Stimulated activated CD8-positive, alpha-beta memory T cell treated with anti-CD3 and anti-CD28 coated beads, Interleukin-15, amount 100 ng/mL, for 48 hours (primary cell): Measurements from ENCODE around the gene IQSEC1.

ENCODE experiments used
- DNase-seq, 2 donors: peaks; one replicate each; pipeline ENCODE4 v3.0.0-alpha.2; 2020; ENCODE audit warnings: low read depth in 2 of 2

Gene IQSEC1

GRCh38 chr3:13016083-13016720 is 57.0 kb downstream of the IQSEC1 start:
- peak in 1 of 2 donors; percentile 30 for DNase-seq

GRCh38 chr3:13015286-13016082 is 57.7 kb downstream of the IQSEC1 start:
- peak in 1 of 2 donors; percentile 49 for DNase-seq

- no peak for DNase-seq
These were observed 58.4 kb downstream of the IQSEC1 start for GRCh38 chr3:13014755-13015285.

GRCh38 chr3:13013994-13014754 is 59.1 kb downstream of the IQSEC1 start:
- DNase-seq: no peak

- DNase-seq: no peak
These were observed 59.7 kb downstream of the IQSEC1 start for GRCh38 chr3:13013566-13013965.

GRCh38 chr3:13013151-13013561 is 60.1 kb downstream of the IQSEC1 start:
- no peak for DNase-seq

GRCh38 chr3:13012221-13012691 is 61.0 kb downstream of the IQSEC1 start:
- peak; percentile 53 to 57 for DNase-seq

- DNase-seq: peak; percentile 81 to 84
These were observed 61.5 kb downstream of the IQSEC1 start for GRCh38 chr3:13011573-13012220.

GRCh38 chr3:13010780-13011572 is 62.3 kb downstream of the IQSEC1 start:
- DNase-seq: no peak

GRCh38 chr3:13009946-13010315 is 63.3 kb downstream of the IQSEC1 start:
- DNase-seq: no peak

GRCh38 chr3:13009132-13009945 is 63.9 kb downstream of the IQSEC1 start:
- peak; percentile 59 to 60 for DNase-seq

- DNase-seq: no peak
These were observed 64.9 kb downstream of the IQSEC1 start for GRCh38 chr3:13008155-13008995.

GRCh38 chr3:13007251-13007941 is 65.8 kb downstream of the IQSEC1 start:
- DNase-seq: no peak

GRCh38 chr3:13006216-13006990 is 66.8 kb downstream of the IQSEC1 start:
- DNase-seq: no peak

GRCh38 chr3:13005301-13005700 is 67.9 kb downstream of the IQSEC1 start:
- DNase-seq: no peak

- no peak for DNase-seq
These were observed 68.9 kb downstream of the IQSEC1 start for GRCh38 chr3:13004376-13004775.

- DNase-seq: no peak
These were observed 69.6 kb downstream of the IQSEC1 start for GRCh38 chr3:13003608-13004007.
